ENCODE results near the gene SERGEF.

- TF ChIP-seq EZH2 (optimal IDR thresholded peaks at IDR 0.05; ENCODE audit: low read depth, low read length), result no peak
- TF ChIP-seq CTCF (IDR thresholded peaks at IDR 0.05; ENCODE audit: low read length), result no peak
These were observed 62.2 kb downstream of the SERGEF start for GRCh38 chr11:17950644-17951043.
